ENCODE measurements around the gene CNDP1.

Gene CNDP1

GRCh38 chr18:74595431-74595830 is 61.1 kb downstream of the CNDP1 start:
- CTCF ChIA-PET = interaction anchor here (1.7 kb wide), 1 partner anchor 27 kb away, joined by 5 read pairs; no protein-coding TSS in a partner anchor
- POLR2A ChIA-PET = no interaction called here
- Histone ChIP-seq H3K4me1 (ENCODE audit: control extremely low read depth in 1 of 4, control insufficient read depth in 4 of 4, insufficient read depth in 4 of 4, low read length in 3 of 4) (peaks cover 18 to 32% (median 24%) of the 10 kb centered on the region in 4 experiments), H3K4me3 (ENCODE audit: control insufficient read depth in 1 of 7, extremely low read depth in 1 of 7, insufficient read depth in 4 of 7, low read depth in 2 of 7, low read length in 6 of 7) (peak overlapping the region in 5 of 7 experiments; percentile 2 to 97 (median 89)), H3K9me3 (ENCODE audit: control extremely low read depth in 1 of 5, control insufficient read depth in 4 of 5, insufficient read depth in 2 of 5, low read depth in 1 of 5, low read length in 4 of 5) (no peaks in the 10 kb centered on the region), H3K27me3 (replicated peaks in 2 of 5; ENCODE audit: control insufficient read depth in 4 of 5, insufficient read depth in 5 of 5, low read length in 4 of 5) (no peaks in the 10 kb centered on the region), H3K36me3 (ENCODE audit: control insufficient read depth in 4 of 4, insufficient read depth in 4 of 4, low read length in 3 of 4) (peaks cover 2 to 8% (median 5%) of the 10 kb centered on the region in 4 experiments), H3K27ac (ENCODE audit: insufficient read depth in 1 of 2, low read depth in 1 of 2, low read length in 2 of 2, poor library complexity in 1 of 2, severe bottlenecking in 2 of 2) (peak overlapping the region in 1 of 2 experiments; percentile 98)
- peak in 1 of 3 donors; percentile 11 for DNase-seq

GRCh38 chr18:74597034-74597661 is 62.8 kb downstream of the CNDP1 start:
- H3K4me3 ChIP-seq (ENCODE audit: control insufficient read depth in 1 of 7, extremely low read depth in 1 of 7, insufficient read depth in 4 of 7, low read depth in 2 of 7, low read length in 6 of 7) = peak overlapping the region; percentile 89 to 99 (median 96)
- WGBS (ENCODE audit: insufficient coverage) = 0% methylated on average over 33 of the region's 41 CpGs
- ChIA-PET CTCF (interaction anchor here (1.0 to 1.7 kb wide), 3 partner anchors 15 to 31 kb away, joined by 3 to 5 read pairs (median 4); no protein-coding TSS in a partner anchor), POLR2A (interaction anchor here (0.7 kb wide), 1 partner anchor 1810 kb away, joined by 3 read pairs; no protein-coding TSS in a partner anchor)
- peaks cover 18 to 32% (median 24%) of the 10 kb centered on the region in 4 experiments for H3K4me1 ChIP-seq (ENCODE audit: control extremely low read depth in 1 of 4, control insufficient read depth in 4 of 4, insufficient read depth in 4 of 4, low read length in 3 of 4)
- H3K27me3 ChIP-seq (replicated peaks in 2 of 5; ENCODE audit: control insufficient read depth in 4 of 5, insufficient read depth in 5 of 5, low read length in 4 of 5) = no peaks in the 10 kb centered on the region
- DNase-seq = no peak
- H3K9me3 ChIP-seq (ENCODE audit: control extremely low read depth in 1 of 5, control insufficient read depth in 4 of 5, insufficient read depth in 2 of 5, low read depth in 1 of 5, low read length in 4 of 5) = no peaks in the 10 kb centered on the region
- H3K27ac ChIP-seq (ENCODE audit: insufficient read depth in 1 of 2, low read depth in 1 of 2, low read length in 2 of 2, poor library complexity in 1 of 2, severe bottlenecking in 2 of 2) = peak overlapping the region; percentile 94 to 98
- H3K36me3 ChIP-seq (ENCODE audit: control insufficient read depth in 4 of 4, insufficient read depth in 4 of 4, low read length in 3 of 4) = peaks cover 2 to 8% (median 5%) of the 10 kb centered on the region in 4 experiments

GRCh38 chr18:74597662-74598349 is 63.5 kb downstream of the CNDP1 start, which contains the start of gene ZNF407:
Gene ZNF407, plus strand, starts transcription at chr18:74597870. Its CDS starts 33,150 bp downstream, at chr18:74631020.
- CTCF ChIA-PET = interaction anchor here (1.0 to 1.2 kb wide), 3 partner anchors 24 to 93 kb away, joined by 4 read pairs; no protein-coding TSS in a partner anchor

GRCh38 chr18:74598350-74599001 is 64.2 kb downstream of the CNDP1 start:
- peaks cover 2 to 4% (median 3%) of the 10 kb centered on the region in 4 experiments for H3K36me3 ChIP-seq (ENCODE audit: control insufficient read depth in 4 of 4, insufficient read depth in 4 of 4, low read length in 3 of 4)
- peaks cover 18 to 32% (median 24%) of the 10 kb centered on the region in 4 experiments for H3K4me1 ChIP-seq (ENCODE audit: control extremely low read depth in 1 of 4, control insufficient read depth in 4 of 4, insufficient read depth in 4 of 4, low read length in 3 of 4)
- CTCF ChIA-PET = interaction anchor here (1.2 kb wide), 2 partner anchors 23 to 93 kb away, joined by 4 read pairs; no protein-coding TSS in a partner anchor
- peak overlapping the region; percentile 89 to 99 (median 96) for H3K4me3 ChIP-seq (ENCODE audit: control insufficient read depth in 1 of 7, extremely low read depth in 1 of 7, insufficient read depth in 4 of 7, low read depth in 2 of 7, low read length in 6 of 7)
- POLR2A ChIA-PET = interaction anchor here (1.2 kb wide), 1 partner anchor 306 kb away, joined by 3 read pairs; no protein-coding TSS in a partner anchor
- peak overlapping the region; percentile 36 to 98 for H3K27ac ChIP-seq (ENCODE audit: insufficient read depth in 1 of 2, low read depth in 1 of 2, low read length in 2 of 2, poor library complexity in 1 of 2, severe bottlenecking in 2 of 2)
- DNase-seq = peak; percentile 73 to 89 (median 85)
- 0% methylated on average over 35 of the region's 44 CpGs for WGBS (ENCODE audit: insufficient coverage)
- no peaks in the 10 kb centered on the region for H3K27me3 ChIP-seq (replicated peaks in 2 of 5; ENCODE audit: control insufficient read depth in 4 of 5, insufficient read depth in 5 of 5, low read length in 4 of 5)
- H3K9me3 ChIP-seq (ENCODE audit: control extremely low read depth in 1 of 5, control insufficient read depth in 4 of 5, insufficient read depth in 2 of 5, low read depth in 1 of 5, low read length in 4 of 5) = no peaks in the 10 kb centered on the region

More at GRCh38 chr18:74597662-74598349, 63.5 kb downstream of the CNDP1 start, which contains the start of gene ZNF407:
- Histone ChIP-seq H3K4me1 (ENCODE audit: control extremely low read depth in 1 of 4, control insufficient read depth in 4 of 4, insufficient read depth in 4 of 4, low read length in 3 of 4) (peaks cover 18 to 32% (median 24%) of the 10 kb centered on the region in 4 experiments), H3K4me3 (ENCODE audit: control insufficient read depth in 1 of 7, extremely low read depth in 1 of 7, insufficient read depth in 4 of 7, low read depth in 2 of 7, low read length in 6 of 7) (peak within 1 kb of the TSS; percentile 89 to 99 (median 96)), H3K27me3 (replicated peaks in 2 of 5; ENCODE audit: control insufficient read depth in 4 of 5, insufficient read depth in 5 of 5, low read length in 4 of 5) (no peaks in the 10 kb centered on the region), H3K36me3 (ENCODE audit: control insufficient read depth in 4 of 4, insufficient read depth in 4 of 4, low read length in 3 of 4) (peaks cover 2 to 7% (median 5%) of the 10 kb centered on the region in 4 experiments), H3K9me3 (ENCODE audit: control extremely low read depth in 1 of 5, control insufficient read depth in 4 of 5, insufficient read depth in 2 of 5, low read depth in 1 of 5, low read length in 4 of 5) (no peaks in the 10 kb centered on the region), H3K27ac (ENCODE audit: insufficient read depth in 1 of 2, low read depth in 1 of 2, low read length in 2 of 2, poor library complexity in 1 of 2, severe bottlenecking in 2 of 2) (peak within 1 kb of the TSS; percentile 94 to 98)
- POLR2A ChIA-PET = interaction anchor here (1.2 kb wide), 1 partner anchor 305 kb away, joined by 3 read pairs; no protein-coding TSS in a partner anchor
- 0% methylated on average over 59 of the region's 64 CpGs for WGBS (ENCODE audit: insufficient coverage)
- peak; percentile 90 to 94 (median 93) for DNase-seq

GRCh38 chr18:74604361-74604760 is 70.1 kb downstream of the CNDP1 start:
- Histone ChIP-seq H3K4me1 (ENCODE audit: control extremely low read depth in 1 of 4, control insufficient read depth in 4 of 4, insufficient read depth in 4 of 4, low read length in 3 of 4) (peaks cover 0 to 1% (median 0%) of the 10 kb centered on the region in 4 experiments), H3K4me3 (ENCODE audit: control insufficient read depth in 1 of 7, extremely low read depth in 1 of 7, insufficient read depth in 4 of 7, low read depth in 2 of 7, low read length in 6 of 7) (no peak overlapping the region), H3K36me3 (ENCODE audit: control insufficient read depth in 4 of 4, insufficient read depth in 4 of 4, low read length in 3 of 4) (no peaks in the 10 kb centered on the region), H3K9me3 (ENCODE audit: control extremely low read depth in 1 of 5, control insufficient read depth in 4 of 5, insufficient read depth in 2 of 5, low read depth in 1 of 5, low read length in 4 of 5) (no peaks in the 10 kb centered on the region), H3K27ac (ENCODE audit: insufficient read depth in 1 of 2, low read depth in 1 of 2, low read length in 2 of 2, poor library complexity in 1 of 2, severe bottlenecking in 2 of 2) (no peak overlapping the region), H3K27me3 (replicated peaks in 2 of 5; ENCODE audit: control insufficient read depth in 4 of 5, insufficient read depth in 5 of 5, low read length in 4 of 5) (no peaks in the 10 kb centered on the region)
- POLR2A ChIA-PET = no interaction called here
- no peak for DNase-seq
- CTCF ChIA-PET = interaction anchor here (1.3 kb wide), 1 partner anchor 24 kb away, joined by 3 read pairs; no protein-coding TSS in a partner anchor

GRCh38 chr18:74604774-74605173 is 70.5 kb downstream of the CNDP1 start:
- no peaks in the 10 kb centered on the region for H3K4me1 ChIP-seq (ENCODE audit: control extremely low read depth in 1 of 4, control insufficient read depth in 4 of 4, insufficient read depth in 4 of 4, low read length in 3 of 4)
- no peak overlapping the region for H3K27ac ChIP-seq (ENCODE audit: insufficient read depth in 1 of 2, low read depth in 1 of 2, low read length in 2 of 2, poor library complexity in 1 of 2, severe bottlenecking in 2 of 2)
- 100% methylated on average over 4 of the region's 4 CpGs for WGBS (ENCODE audit: insufficient coverage)
- ChIA-PET POLR2A (no interaction called here), CTCF (interaction anchor here (1.3 to 1.8 kb wide), 3 partner anchors 23 to 230 kb away, joined by 3 to 4 read pairs (median 3); no protein-coding TSS in a partner anchor)
- DNase-seq = no peak
- no peak overlapping the region for H3K4me3 ChIP-seq (ENCODE audit: control insufficient read depth in 1 of 7, extremely low read depth in 1 of 7, insufficient read depth in 4 of 7, low read depth in 2 of 7, low read length in 6 of 7)
- no peaks in the 10 kb centered on the region for H3K27me3 ChIP-seq (replicated peaks in 2 of 5; ENCODE audit: control insufficient read depth in 4 of 5, insufficient read depth in 5 of 5, low read length in 4 of 5)
- no peaks in the 10 kb centered on the region for H3K9me3 ChIP-seq (ENCODE audit: control extremely low read depth in 1 of 5, control insufficient read depth in 4 of 5, insufficient read depth in 2 of 5, low read depth in 1 of 5, low read length in 4 of 5)
- no peaks in the 10 kb centered on the region for H3K36me3 ChIP-seq (ENCODE audit: control insufficient read depth in 4 of 4, insufficient read depth in 4 of 4, low read length in 3 of 4)
